Muscle layer of colon (tissue), 2 donors: Measurements from ENCODE around the gene MSI2.

Source experiments
- H3K27ac ChIP-seq: one replicate; pipeline ENCODE4 v1.7.0; 2013; ENCODE audit warnings: low read depth, mild to moderate bottlenecking, low read length, moderate library complexity
- H3K27me3 ChIP-seq, 2 donors: one replicate each; pipeline ENCODE4 v1.7.0; 2013; ENCODE audit warnings: low read length in 2 of 2, mild to moderate bottlenecking in 2 of 2; ENCODE audit not compliant: insufficient read depth in 2 of 2, control insufficient read depth in 1 of 2
- H3K36me3 ChIP-seq: one replicate; pipeline ENCODE4 v1.7.0; 2013; ENCODE audit warnings: mild to moderate bottlenecking, low read length; ENCODE audit not compliant: insufficient read depth
- H3K4me1 ChIP-seq: one replicate; pipeline ENCODE4 v1.7.0; 2013; ENCODE audit warnings: mild to moderate bottlenecking, low read length; ENCODE audit not compliant: insufficient read depth
- H3K4me3 ChIP-seq, 2 donors: one replicate each; pipeline ENCODE4 v1.7.0; 2013; ENCODE audit warnings: low read length in 2 of 2, low read depth in 1 of 2, mild to moderate bottlenecking in 1 of 2, moderate library complexity in 1 of 2
- H3K9ac ChIP-seq: one replicate; pipeline ENCODE4 v1.7.0; 2013; ENCODE audit warnings: low read length
- H3K9me3 ChIP-seq: one replicate; pipeline ENCODE4 v1.7.0; 2013; ENCODE audit warnings: mild to moderate bottlenecking, low read length
- donor health status: abdominal sarcoma.
- donor health status: Adenocarcinoma of cecum.

Gene MSI2

GRCh38 chr17:57668332-57668731 lies 412.0 kb downstream of the MSI2 start:
- H3K9ac ChIP-seq: no peak overlapping the region
- H3K9me3 ChIP-seq: no peaks in the 10 kb centered on the region
- no peak overlapping the region for H3K27ac ChIP-seq
- peaks cover 6% of the 10 kb centered on the region for H3K4me1 ChIP-seq
- H3K36me3 ChIP-seq: no peaks in the 10 kb centered on the region
- H3K27me3 ChIP-seq: no peaks in the 10 kb centered on the region
- no peak overlapping the region for H3K4me3 ChIP-seq

GRCh38 chr17:57669671-57670529 lies 413.6 kb downstream of the MSI2 start:
- Histone ChIP-seq H3K9me3 (no peaks in the 10 kb centered on the region), H3K27ac (no peak overlapping the region), H3K4me1 (peaks cover 4% of the 10 kb centered on the region), H3K36me3 (no peaks in the 10 kb centered on the region), H3K27me3 (no peaks in the 10 kb centered on the region), H3K4me3 (no peak overlapping the region), H3K9ac (no peak overlapping the region)

- H3K4me3 ChIP-seq: no peak overlapping the region
- H3K4me1 ChIP-seq: peaks cover 4% of the 10 kb centered on the region
- no peak overlapping the region for H3K27ac ChIP-seq
- H3K36me3 ChIP-seq: no peaks in the 10 kb centered on the region
- no peaks in the 10 kb centered on the region for H3K27me3 ChIP-seq
- H3K9me3 ChIP-seq: no peaks in the 10 kb centered on the region
- H3K9ac ChIP-seq: no peak overlapping the region
These were observed 414.6 kb downstream of the MSI2 start for GRCh38 chr17:57670769-57671569.

- H3K9me3 ChIP-seq: no peaks in the 10 kb centered on the region
- H3K27me3 ChIP-seq: no peaks in the 10 kb centered on the region
- H3K4me3 ChIP-seq: no peak overlapping the region
- no peaks in the 10 kb centered on the region for H3K36me3 ChIP-seq
- H3K27ac ChIP-seq: no peak overlapping the region
- H3K4me1 ChIP-seq: peaks cover 4% of the 10 kb centered on the region
- H3K9ac ChIP-seq: no peak overlapping the region
These were observed 415.6 kb downstream of the MSI2 start for GRCh38 chr17:57671667-57672632.

- Histone ChIP-seq H3K4me3 (no peak overlapping the region), H3K4me1 (peaks cover 4% of the 10 kb centered on the region), H3K27me3 (no peaks in the 10 kb centered on the region), H3K36me3 (no peaks in the 10 kb centered on the region), H3K9ac (no peak overlapping the region), H3K9me3 (no peaks in the 10 kb centered on the region), H3K27ac (no peak overlapping the region)
These were observed 416.6 kb downstream of the MSI2 start for GRCh38 chr17:57672971-57673370.

GRCh38 chr17:57674894-57675293 lies 418.6 kb downstream of the MSI2 start:
- Histone ChIP-seq H3K27ac (no peak overlapping the region), H3K36me3 (no peaks in the 10 kb centered on the region), H3K4me1 (peaks cover 4% of the 10 kb centered on the region), H3K9ac (no peak overlapping the region), H3K4me3 (no peak overlapping the region), H3K9me3 (no peaks in the 10 kb centered on the region), H3K27me3 (no peaks in the 10 kb centered on the region)

GRCh38 chr17:57675427-57676387 lies 419.4 kb downstream of the MSI2 start:
- peaks cover 4% of the 10 kb centered on the region for H3K4me1 ChIP-seq
- H3K27ac ChIP-seq: no peak overlapping the region
- no peak overlapping the region for H3K9ac ChIP-seq
- no peaks in the 10 kb centered on the region for H3K36me3 ChIP-seq
- H3K4me3 ChIP-seq: no peak overlapping the region
- H3K27me3 ChIP-seq: no peaks in the 10 kb centered on the region
- no peaks in the 10 kb centered on the region for H3K9me3 ChIP-seq

GRCh38 chr17:57676543-57676942 lies 420.2 kb downstream of the MSI2 start:
- no peaks in the 10 kb centered on the region for H3K27me3 ChIP-seq
- no peak overlapping the region for H3K9ac ChIP-seq
- no peaks in the 10 kb centered on the region for H3K9me3 ChIP-seq
- peaks cover 4% of the 10 kb centered on the region for H3K4me1 ChIP-seq
- H3K27ac ChIP-seq: no peak overlapping the region
- no peak overlapping the region for H3K4me3 ChIP-seq
- no peaks in the 10 kb centered on the region for H3K36me3 ChIP-seq

GRCh38 chr17:57677301-57677700 lies 421.0 kb downstream of the MSI2 start:
- Histone ChIP-seq H3K9ac (no peak overlapping the region), H3K4me3 (no peak overlapping the region), H3K27ac (no peak overlapping the region), H3K9me3 (no peaks in the 10 kb centered on the region), H3K4me1 (no peaks in the 10 kb centered on the region), H3K36me3 (no peaks in the 10 kb centered on the region), H3K27me3 (no peaks in the 10 kb centered on the region)

- Histone ChIP-seq H3K4me3 (no peak overlapping the region), H3K4me1 (no peaks in the 10 kb centered on the region), H3K27me3 (no peaks in the 10 kb centered on the region), H3K36me3 (no peaks in the 10 kb centered on the region), H3K9me3 (no peaks in the 10 kb centered on the region), H3K9ac (no peak overlapping the region), H3K27ac (no peak overlapping the region)
These were observed 421.5 kb downstream of the MSI2 start for GRCh38 chr17:57677858-57678257.
